Neural cell (in vitro differentiated cells): ENCODE data around the gene GPR158. TPM values are rescaled to one million over a fixed set of nuclear protein-coding genes. Genes with fewer than 3 reads are reported as not detected.
"Not testable (repeated sequence)": the region's sequence is repeated elsewhere in the genome, so short reads cannot be mapped to it uniquely, and the experiment has no call there.

Source experiments
- H2AFZ ChIP-seq: fragments of 200-600, 300-800 bp; sonication (generic), shearing (Covaris generic); 2 replicates; pipeline ENCODE4 v1.6.0; 2014; ENCODE audit warnings: low read depth, mild to moderate bottlenecking, antibody characterized with exemption, low read length, moderate library complexity
- H3F3A ChIP-seq: fragments of 200-600 bp; shearing (Covaris generic); 2 replicates; pipeline ENCODE4 v1.6.1; 2016; ENCODE audit warnings: mild to moderate bottlenecking, moderate library complexity, mixed read lengths, antibody characterized with exemption, low read length; ENCODE audit not compliant: insufficient read depth, poor library complexity, severe bottlenecking
- H3K27ac ChIP-seq: fragments of 200-600, 300-800 bp; sonication (generic), shearing (Covaris generic); 2 replicates; pipeline ENCODE4 v1.5.1; 2014; ENCODE audit warnings: mild to moderate bottlenecking, low read length, moderate library complexity
- H3K27me3 ChIP-seq: fragments of 300-800, 200-600 bp; sonication (generic), shearing (Covaris generic); 2 replicates; pipeline ENCODE4 v1.6.0; 2014; ENCODE audit warnings: mild to moderate bottlenecking, low read depth, low read length, moderate library complexity; ENCODE audit not compliant: insufficient read depth
- H3K36me3 ChIP-seq: fragments of 300-800, 200-600 bp; sonication (generic), shearing (Covaris generic); 2 replicates; pipeline ENCODE4 v1.5.1; 2014; ENCODE audit warnings: mild to moderate bottlenecking, antibody characterized with exemption, low read length, moderate library complexity; ENCODE audit not compliant: insufficient read depth
- H3K4me2 ChIP-seq: fragments of 300-800, 200-600 bp; sonication (generic), shearing (Covaris generic); 2 replicates; pipeline ENCODE4 v1.6.0; 2014; ENCODE audit warnings: mild to moderate bottlenecking, low read length
- H3K4me3 ChIP-seq: fragments of 300-800, 200-600 bp; sonication (generic), shearing (Covaris generic); 2 replicates; pipeline ENCODE4 v1.5.1; 2014; ENCODE audit warnings: mild to moderate bottlenecking, low read length, moderate library complexity
- H3K79me2 ChIP-seq: fragments of 200-600 bp; shearing (Covaris generic); replicated peaks from 2 replicates; pipeline ENCODE4 v1.6.0; 2014; ENCODE audit warnings: mild to moderate bottlenecking, low read length, moderate library complexity; ENCODE audit not compliant: insufficient read depth
- H3K9ac ChIP-seq: fragments of 300-800, 200-600 bp; sonication (generic), shearing (Covaris generic); 2 replicates; pipeline ENCODE4 v1.6.1; 2016; ENCODE audit warnings: mild to moderate bottlenecking, low read length, mixed read lengths
- H3K9me2 ChIP-seq: fragments of 200-600 bp; shearing (Covaris generic); 2 replicates; pipeline ENCODE4 v1.6.1; 2016; ENCODE audit warnings: mild to moderate bottlenecking, low read length, mixed read lengths; ENCODE audit not compliant: insufficient read depth
- H3K9me3 ChIP-seq: fragments of 200-600, 300-800 bp; sonication (generic), shearing (Covaris generic); 2 replicates; pipeline ENCODE4 v1.6.1; 2016; ENCODE audit warnings: mild to moderate bottlenecking, mixed run types, low read length, moderate library complexity, mixed read lengths
- H4K20me1 ChIP-seq: fragments of 200-600 bp; shearing (Covaris generic); 2 replicates; pipeline ENCODE4 v1.6.1; 2016; ENCODE audit warnings: mild to moderate bottlenecking, mixed run types; ENCODE audit not compliant: insufficient read depth
- CTCF ChIP-seq: fragments of 450-650 bp; IDR thresholded peaks from 2 replicates; pipeline ENCODE4 v1.5.1; 2014; ENCODE audit warnings: antibody characterized with exemption, mild to moderate bottlenecking, moderate library complexity; ENCODE audit not compliant: poor library complexity, severe bottlenecking
- EP300 ChIP-seq: fragments of 450-650 bp; conservative IDR thresholded peaks from 2 replicates; pipeline ENCODE4 v1.6.1; 2014; ENCODE audit warnings: antibody characterized with exemption, mild to moderate bottlenecking, moderate library complexity; ENCODE audit not compliant: poor library complexity, severe bottlenecking
- EZH2 ChIP-seq: fragments of 200-600, 300-800 bp; shearing (Covaris generic), sonication (generic); IDR thresholded peaks from 2 replicates; pipeline ENCODE4 v1.6.1; 2014; ENCODE audit warnings: antibody characterized with exemption, low read length, borderline replicate concordance, mild to moderate bottlenecking; ENCODE audit not compliant: insufficient read depth, poor library complexity, severe bottlenecking
- MXI1 ChIP-seq: fragments of 450-650 bp; conservative IDR thresholded peaks from 2 replicates; pipeline ENCODE4 v1.6.1; 2014; ENCODE audit warnings: antibody characterized with exemption, mild to moderate bottlenecking; ENCODE audit not compliant: poor library complexity, severe bottlenecking
- POLR2AphosphoS5 ChIP-seq: IDR thresholded peaks from 2 replicates; pipeline ENCODE4 v1.6.1; 2012
- RAD21 ChIP-seq: fragments of 450-650 bp; conservative IDR thresholded peaks from 2 replicates; pipeline ENCODE4 v1.6.1; 2014; ENCODE audit warnings: antibody characterized with exemption, mild to moderate bottlenecking, moderate library complexity
- REST ChIP-seq: IDR thresholded peaks from 2 replicates; pipeline ENCODE4 v1.6.1; 2012; ENCODE audit warnings: borderline replicate concordance
- SMC3 ChIP-seq: fragments of 450-650 bp; conservative IDR thresholded peaks from 2 replicates; pipeline ENCODE4 v1.6.1; 2014; ENCODE audit warnings: antibody characterized with exemption, mild to moderate bottlenecking, moderate library complexity; ENCODE audit not compliant: poor library complexity
- TAF1 ChIP-seq: IDR thresholded peaks from 2 replicates; pipeline ENCODE4 v1.6.1; 2012; ENCODE audit warnings: low read depth
- polyA plus RNA-seq: library from polyadenylated mRNA; depleted of rRNA; stranded (reverse); fragments of >200 nt; gene quantifications from 2 replicates; pipeline ENCODE4 v1.2.3, GENCODE V29; 2014

Gene GPR158
- polyA plus RNA-seq, 1 donor from 2014 or later: 2.1 TPM

- no peak overlapping the region for H3K27ac ChIP-seq
- no peaks in the 10 kb centered on the region for H3K79me2 ChIP-seq
- no peak overlapping the region for H2AFZ ChIP-seq
- no peaks in the 10 kb centered on the region for H3K9me3 ChIP-seq
- no peaks in the 10 kb centered on the region for H3K9me2 ChIP-seq
- TF ChIP-seq SMC3 (no peak), CTCF (no peak), TAF1 (no peak), POLR2AphosphoS5 (no peak), EZH2 (no peak), REST (no peak), RAD21 (no peak), EP300 (no peak), MXI1 (no peak)
- H4K20me1 ChIP-seq: no peaks in the 10 kb centered on the region
- no peaks in the 10 kb centered on the region for H3K36me3 ChIP-seq
- no peak overlapping the region for H3K4me2 ChIP-seq
- no peaks in the 10 kb centered on the region for H3K27me3 ChIP-seq
- no peaks in the 10 kb centered on the region for H3F3A ChIP-seq
- no peak overlapping the region for H3K9ac ChIP-seq
- no peak overlapping the region for H3K4me3 ChIP-seq
Observed at GRCh38 chr10:25327273-25327672, 152.5 kb downstream of the GPR158 start.

GRCh38 chr10:25328361-25328760 lies 153.6 kb downstream of the GPR158 start:
- no peak overlapping the region for H3K27ac ChIP-seq
- H3K36me3 ChIP-seq: no peaks in the 10 kb centered on the region
- H3K9ac ChIP-seq: no peak overlapping the region
- H3K4me3 ChIP-seq: no peak overlapping the region
- H3K27me3 ChIP-seq: no peaks in the 10 kb centered on the region
- H3K9me2 ChIP-seq: no peaks in the 10 kb centered on the region
- no peaks in the 10 kb centered on the region for H3K79me2 ChIP-seq
- TF ChIP-seq REST (no peak), RAD21 (no peak), TAF1 (no peak)
- no peak overlapping the region for H3K4me2 ChIP-seq
- H2AFZ ChIP-seq: no peak overlapping the region
- no peaks in the 10 kb centered on the region for H3K9me3 ChIP-seq
- H3F3A ChIP-seq: no peaks in the 10 kb centered on the region
- no peaks in the 10 kb centered on the region for H4K20me1 ChIP-seq

GRCh38 chr10:25329587-25329986 lies 154.8 kb downstream of the GPR158 start:
- not testable (repeated sequence) for H3K9me2 ChIP-seq, H3F3A ChIP-seq, H3K4me2 ChIP-seq, H3K36me3 ChIP-seq, H4K20me1 ChIP-seq, H3K4me3 ChIP-seq, H3K27me3 ChIP-seq, H3K27ac ChIP-seq, H3K79me2 ChIP-seq, H2AFZ ChIP-seq, H3K9me3 ChIP-seq, H3K9ac ChIP-seq
